Measurements from ENCODE around the gene EIF4EBP2.

DNA sequence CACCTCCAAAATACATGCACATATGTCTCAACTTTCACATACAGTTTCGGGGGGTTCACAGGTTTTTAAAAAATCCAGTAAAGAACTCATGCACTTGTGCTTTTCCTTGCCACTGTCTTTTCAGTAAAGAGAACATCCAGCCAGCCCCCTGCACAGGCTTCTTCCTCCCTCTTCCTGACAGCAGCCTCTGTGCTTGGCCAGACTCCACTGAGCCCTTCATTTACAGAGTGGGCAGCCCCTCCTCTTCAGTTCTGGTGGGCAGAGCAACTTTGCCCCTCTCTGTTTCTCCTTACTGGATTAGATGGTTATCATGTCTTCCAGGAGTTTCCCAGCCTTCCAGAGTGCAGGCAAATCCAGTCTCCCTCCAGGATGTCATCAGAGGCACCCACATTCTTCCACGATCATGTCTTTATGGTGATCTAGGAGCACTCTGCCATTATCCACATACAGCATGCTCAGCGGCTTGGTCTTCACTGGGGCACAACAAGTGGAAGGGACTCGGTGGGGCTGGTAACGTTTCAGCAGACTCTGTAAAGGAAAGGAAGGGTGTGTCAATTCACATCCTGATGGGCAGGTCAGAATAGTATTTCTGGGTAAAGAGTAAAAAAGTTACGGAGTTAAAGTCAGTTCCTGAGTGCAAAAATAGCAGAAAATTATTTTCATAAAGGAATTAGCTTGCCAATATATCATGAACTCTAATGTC lies 28.8 kb downstream of the EIF4EBP2 start:
- TF ChIP-seq CTCF (conservative IDR thresholded peaks at IDR 0.05) (no peak), EZH2 (IDR thresholded peaks at IDR 0.05; ENCODE audit: low read depth) (no peak)
